ENCODE results near the gene TOM1L2. TPM values are rescaled to one million over a fixed set of nuclear protein-coding genes. Genes with fewer than 3 reads are reported as not detected.
A peak's percentile ranks its signal among the peaks of the same experiment; 100 is the strongest.

Gene TOM1L2
- total and polyA plus RNA-seq, 2 of the 4 experiments (the other 2 are of a cell fraction): 34.4 to 51.7 TPM

DNA sequence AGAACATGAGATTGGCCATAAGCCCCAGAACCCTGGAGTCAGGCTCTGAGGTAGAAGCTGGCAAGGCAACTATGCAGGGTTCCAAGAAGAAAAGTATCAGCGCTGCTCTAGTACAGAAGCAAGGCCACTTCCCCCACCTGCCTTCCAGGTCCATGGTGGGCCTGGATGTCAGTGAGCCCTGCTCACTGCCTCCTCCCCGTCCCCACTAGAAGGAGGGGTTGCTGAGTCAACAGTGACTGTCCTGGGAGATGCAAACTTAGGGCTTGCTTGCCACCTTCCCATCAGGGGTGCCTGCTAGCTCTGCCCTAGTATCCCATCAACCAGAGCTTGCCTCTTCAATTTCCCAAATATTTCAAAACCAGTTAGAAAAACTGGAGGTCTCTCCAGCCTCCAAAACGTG lies 105.8 kb downstream of the TOM1L2 start:
- Histone ChIP-seq H2BK120ac (ENCODE audit: low read depth, low read length) (no peak overlapping the region), H2AK5ac (ENCODE audit: low read depth, low read length) (peak overlapping the region; percentile 17; the same call in 1 of the 2 replicates), H3K9ac (ENCODE audit: low read depth, low read length) (no peak overlapping the region), H2AK9ac (replicated peaks; ENCODE audit: low read depth, low read length, poor library complexity) (no peak overlapping the region), H3K27ac (ENCODE audit: insufficient read depth, low read length) (no peak overlapping the region), H3K4me2 (ENCODE audit: low read depth, low read length) (no peak overlapping the region), H4K8ac (ENCODE audit: low read depth in 2 of 2, low read length in 2 of 2) (no peak overlapping the region), H4K5ac (ENCODE audit: low read depth, low read length) (no peak overlapping the region), H2BK15ac (ENCODE audit: low read depth, low read length) (no peak overlapping the region), H2AFZ (replicated peaks; ENCODE audit: low read length, poor library complexity) (no peak overlapping the region), H3K9me3 (ENCODE audit: control insufficient read depth, insufficient read depth, low read length) (no peaks in the 10 kb centered on the region), H3K23ac (ENCODE audit: low read depth, low read length) (no peak overlapping the region), H4K91ac (ENCODE audit: insufficient read depth, low read depth, low read length) (no peak overlapping the region), H2BK20ac (ENCODE audit: low read depth, low read length) (no peak overlapping the region), H3K4me1 (ENCODE audit: control insufficient read depth, insufficient read depth, low read length) (peaks cover 5% of the 10 kb centered on the region; the same call in 1 of the 2 replicates), H3K4me3 (ENCODE audit: insufficient read depth, low read depth, low read length) (no peak overlapping the region), H3K14ac (replicated peaks; ENCODE audit: low read depth, low read length) (no peak overlapping the region), H3K27me3 (ENCODE audit: control insufficient read depth, insufficient read depth, low read length) (no peaks in the 10 kb centered on the region), H3K4ac (ENCODE audit: low read depth, low read length) (no peak overlapping the region), H3K79me1 (ENCODE audit: low read depth in 1 of 2, low read length in 2 of 2) (peaks cover 0 to 16% of the 10 kb centered on the region in 2 experiments; a peak in 3 of 4 replicates), H3K56ac (ENCODE audit: extremely low read depth, insufficient read depth, low read length) (no peak overlapping the region), H3K18ac (ENCODE audit: low read depth, low read length) (no peak overlapping the region), H4K20me1 (ENCODE audit: insufficient read depth, low read length) (no peaks in the 10 kb centered on the region), H3K9me1 (ENCODE audit: insufficient read depth, low read length) (peaks cover 10% of the 10 kb centered on the region; the same call in 1 of the 2 replicates), H2BK5ac (ENCODE audit: low read depth, low read length, poor library complexity, severe bottlenecking) (no peak overlapping the region), H3K36me3 (ENCODE audit: control insufficient read depth, insufficient read depth, low read length) (peaks cover 25% of the 10 kb centered on the region)
- TF ChIP-seq RFX5 (IDR thresholded peaks at IDR 0.05; ENCODE audit: low read depth, low read length) (no peak), RAD21 (IDR thresholded peaks at IDR 0.05; ENCODE audit: low read length) (no peak), CEBPB (IDR thresholded peaks at IDR 0.05; ENCODE audit: low read depth, low read length) (no peak), NFE2L2 (IDR thresholded peaks at IDR 0.05; ENCODE audit: low read depth, low read length) (no peak), POLR2A (IDR thresholded peaks at IDR 0.05; ENCODE audit: low read depth, low read length) (no peak), MXI1 (IDR thresholded peaks at IDR 0.05; ENCODE audit: borderline replicate concordance, low read depth, low read length) (no peak), MAZ (IDR thresholded peaks at IDR 0.05; ENCODE audit: borderline replicate concordance, low read depth, low read length) (no peak), CHD1 (IDR thresholded peaks at IDR 0.05; ENCODE audit: low read depth, low read length) (no peak)
- TF ChIP-seq, protein P1, sequence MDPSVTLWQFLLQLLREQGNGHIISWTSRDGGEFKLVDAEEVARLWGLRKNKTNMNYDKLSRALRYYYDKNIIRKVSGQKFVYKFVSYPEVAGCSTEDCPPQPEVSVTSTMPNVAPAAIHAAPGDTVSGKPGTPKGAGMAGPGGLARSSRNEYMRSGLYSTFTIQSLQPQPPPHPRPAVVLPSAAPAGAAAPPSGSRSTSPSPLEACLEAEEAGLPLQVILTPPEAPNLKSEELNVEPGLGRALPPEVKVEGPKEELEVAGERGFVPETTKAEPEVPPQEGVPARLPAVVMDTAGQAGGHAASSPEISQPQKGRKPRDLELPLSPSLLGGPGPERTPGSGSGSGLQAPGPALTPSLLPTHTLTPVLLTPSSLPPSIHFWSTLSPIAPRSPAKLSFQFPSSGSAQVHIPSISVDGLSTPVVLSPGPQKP (IDR thresholded peaks at IDR 0.05; ENCODE audit: borderline replicate concordance, low read depth, low read length): no peak
- TF ChIP-seq, protein P2, sequence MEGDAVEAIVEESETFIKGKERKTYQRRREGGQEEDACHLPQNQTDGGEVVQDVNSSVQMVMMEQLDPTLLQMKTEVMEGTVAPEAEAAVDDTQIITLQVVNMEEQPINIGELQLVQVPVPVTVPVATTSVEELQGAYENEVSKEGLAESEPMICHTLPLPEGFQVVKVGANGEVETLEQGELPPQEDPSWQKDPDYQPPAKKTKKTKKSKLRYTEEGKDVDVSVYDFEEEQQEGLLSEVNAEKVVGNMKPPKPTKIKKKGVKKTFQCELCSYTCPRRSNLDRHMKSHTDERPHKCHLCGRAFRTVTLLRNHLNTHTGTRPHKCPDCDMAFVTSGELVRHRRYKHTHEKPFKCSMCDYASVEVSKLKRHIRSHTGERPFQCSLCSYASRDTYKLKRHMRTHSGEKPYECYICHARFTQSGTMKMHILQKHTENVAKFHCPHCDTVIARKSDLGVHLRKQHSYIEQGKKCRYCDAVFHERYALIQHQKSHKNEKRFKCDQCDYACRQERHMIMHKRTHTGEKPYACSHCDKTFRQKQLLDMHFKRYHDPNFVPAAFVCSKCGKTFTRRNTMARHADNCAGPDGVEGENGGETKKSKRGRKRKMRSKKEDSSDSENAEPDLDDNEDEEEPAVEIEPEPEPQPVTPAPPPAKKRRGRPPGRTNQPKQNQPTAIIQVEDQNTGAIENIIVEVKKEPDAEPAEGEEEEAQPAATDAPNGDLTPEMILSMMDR (conservative IDR thresholded peaks at IDR 0.05; ENCODE audit: low read depth, low read length): no peak
- TF ChIP-seq, protein P3, sequence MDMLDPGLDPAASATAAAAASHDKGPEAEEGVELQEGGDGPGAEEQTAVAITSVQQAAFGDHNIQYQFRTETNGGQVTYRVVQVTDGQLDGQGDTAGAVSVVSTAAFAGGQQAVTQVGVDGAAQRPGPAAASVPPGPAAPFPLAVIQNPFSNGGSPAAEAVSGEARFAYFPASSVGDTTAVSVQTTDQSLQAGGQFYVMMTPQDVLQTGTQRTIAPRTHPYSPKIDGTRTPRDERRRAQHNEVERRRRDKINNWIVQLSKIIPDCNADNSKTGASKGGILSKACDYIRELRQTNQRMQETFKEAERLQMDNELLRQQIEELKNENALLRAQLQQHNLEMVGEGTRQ (IDR thresholded peaks at IDR 0.05; ENCODE audit: low read depth, low read length): no peak
- BruUV-seq (replicated peaks): no TSS peak
- no peak for DNase-seq
- no CpG with 5 or more reads among the region's 3 CpGs for WGBS, 2 experiments (ENCODE audit: extremely low coverage in 2 of 2, insufficient read length in 1 of 2)
- ATAC-seq (ENCODE audit: low read depth): no peak
- dilution Hi-C loops (cut with HindIII; ENCODE audit: low sequenced_read_pairs, unreplicated experiment) (no loop called here), in situ Hi-C loops (cut with MboI; ENCODE audit: low sequenced_read_pairs) (no loop called here), intact Hi-C loops (cut with micrococcal nuclease) (no loop called here)
- CTCF ChIA-PET: no interaction called here
- POLR2A ChIA-PET (ENCODE audit: unreplicated experiment): no interaction called here

All from IMR-90 (cell line).